Loucy (cell line): ENCODE measurements around the gene MEFV.
"Not testable (repeated sequence)": the region's sequence is repeated elsewhere in the genome, so short reads cannot be mapped to it uniquely, and the experiment has no call there.

Experiments
- H2AFZ ChIP-seq: fragments of 200-600 bp; sonication (generic); 2 replicates; pipeline ENCODE4 v1.6.0; 2016; ENCODE audit warnings: antibody characterized with exemption, mild to moderate bottlenecking, low read length, moderate library complexity
- H3F3A ChIP-seq: fragments of 200-600 bp; 2 replicates; pipeline ENCODE4 v1.6.0; 2016; ENCODE audit warnings: antibody characterized with exemption, low read depth, mild to moderate bottlenecking
- H3K27me3 ChIP-seq: fragments of 200-600 bp; sonication (generic); 2 replicates; pipeline ENCODE4 v1.6.1; 2014; ENCODE audit warnings: low read length, mild to moderate bottlenecking; ENCODE audit not compliant: insufficient read depth, poor library complexity, severe bottlenecking
- H3K36me3 ChIP-seq: fragments of 200-600 bp; sonication (generic); 2 replicates; pipeline ENCODE4 v1.6.1; 2016; ENCODE audit warnings: low read length; ENCODE audit not compliant: insufficient read depth
- H3K4me1 ChIP-seq: fragments of 200-600 bp; sonication (generic); 2 replicates; pipeline ENCODE4 v1.5.1; 2014; ENCODE audit warnings: low read length, mild to moderate bottlenecking; ENCODE audit not compliant: insufficient read depth, poor library complexity, severe bottlenecking
- H3K4me2 ChIP-seq: fragments of 200-600 bp; sonication (generic); 2 replicates; pipeline ENCODE4 v1.6.0; 2014; ENCODE audit warnings: antibody characterized with exemption, low read length, low read depth, mild to moderate bottlenecking; ENCODE audit not compliant: poor library complexity, severe bottlenecking
- H3K4me3 ChIP-seq: fragments of 200-600 bp; sonication (generic); 2 replicates; pipeline ENCODE4 v1.5.1; 2014; ENCODE audit warnings: low read length, mild to moderate bottlenecking, mixed read lengths; ENCODE audit not compliant: poor library complexity, severe bottlenecking
- H3K79me2 ChIP-seq: fragments of 200-600 bp; sonication (generic); 2 replicates; pipeline ENCODE4 v1.6.1; 2014; ENCODE audit warnings: low read length; ENCODE audit not compliant: insufficient read depth
- H3K9ac ChIP-seq: fragments of 200-600 bp; sonication (generic); 2 replicates; pipeline ENCODE4 v1.6.0; 2014; ENCODE audit warnings: mild to moderate bottlenecking, low read depth, low read length, moderate library complexity; ENCODE audit not compliant: poor library complexity, severe bottlenecking
- H3K9me2 ChIP-seq: fragments of 200-600 bp; sonication (generic); replicated peaks from 2 replicates; pipeline ENCODE4 v1.6.1; 2016; ENCODE audit warnings: low read depth, low read length, mixed read lengths
- H3K9me3 ChIP-seq: fragments of 200-600 bp; sonication (generic); 2 replicates; pipeline ENCODE4 v1.6.1; 2014; ENCODE audit warnings: mild to moderate bottlenecking, antibody characterized with exemption, low read length, low read depth; ENCODE audit not compliant: insufficient read depth
- H4K20me1 ChIP-seq: fragments of 200-600 bp; sonication (generic); 2 replicates; pipeline ENCODE4 v1.6.0; 2014; ENCODE audit warnings: antibody characterized with exemption, low read length, mild to moderate bottlenecking; ENCODE audit not compliant: insufficient read depth, poor library complexity, severe bottlenecking
- EZH2phosphoT487 ChIP-seq: fragments of 200-600 bp; IDR thresholded peaks from 2 replicates; pipeline ENCODE4 v1.6.1; 2018; ENCODE audit warnings: antibody characterized with exemption, mild to moderate bottlenecking, moderate library complexity, borderline replicate concordance
- TF ChIP-seq, protein P1 (sequence below): fragments of 200-600 bp; sonication (generic); conservative IDR thresholded peaks from 2 replicates; pipeline ENCODE4 v1.5.1; 2014; ENCODE audit warnings: mild to moderate bottlenecking, antibody characterized with exemption, low read length

MEFV gene

DNA sequence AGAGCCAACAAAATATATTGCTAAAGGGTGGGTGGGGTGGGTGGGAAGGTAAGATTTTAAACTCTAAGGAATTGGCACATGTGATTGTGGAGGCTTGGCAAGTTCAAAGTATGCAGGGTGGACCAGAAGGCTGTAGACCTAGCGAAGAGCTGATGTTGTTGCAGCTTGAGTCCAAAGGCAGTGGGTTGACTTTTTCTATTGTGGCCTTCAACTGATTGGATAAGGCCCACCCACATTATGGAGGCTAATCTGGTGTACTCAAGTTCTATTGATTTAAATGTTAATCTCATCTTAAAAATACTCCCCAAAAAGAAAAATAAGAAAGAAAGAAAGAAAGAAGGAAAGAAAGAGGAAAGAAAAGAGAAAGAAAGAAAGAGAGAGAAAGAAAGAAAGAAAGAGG, 43.9 kb downstream of the MEFV start:
- TF ChIP-seq, protein P1, sequence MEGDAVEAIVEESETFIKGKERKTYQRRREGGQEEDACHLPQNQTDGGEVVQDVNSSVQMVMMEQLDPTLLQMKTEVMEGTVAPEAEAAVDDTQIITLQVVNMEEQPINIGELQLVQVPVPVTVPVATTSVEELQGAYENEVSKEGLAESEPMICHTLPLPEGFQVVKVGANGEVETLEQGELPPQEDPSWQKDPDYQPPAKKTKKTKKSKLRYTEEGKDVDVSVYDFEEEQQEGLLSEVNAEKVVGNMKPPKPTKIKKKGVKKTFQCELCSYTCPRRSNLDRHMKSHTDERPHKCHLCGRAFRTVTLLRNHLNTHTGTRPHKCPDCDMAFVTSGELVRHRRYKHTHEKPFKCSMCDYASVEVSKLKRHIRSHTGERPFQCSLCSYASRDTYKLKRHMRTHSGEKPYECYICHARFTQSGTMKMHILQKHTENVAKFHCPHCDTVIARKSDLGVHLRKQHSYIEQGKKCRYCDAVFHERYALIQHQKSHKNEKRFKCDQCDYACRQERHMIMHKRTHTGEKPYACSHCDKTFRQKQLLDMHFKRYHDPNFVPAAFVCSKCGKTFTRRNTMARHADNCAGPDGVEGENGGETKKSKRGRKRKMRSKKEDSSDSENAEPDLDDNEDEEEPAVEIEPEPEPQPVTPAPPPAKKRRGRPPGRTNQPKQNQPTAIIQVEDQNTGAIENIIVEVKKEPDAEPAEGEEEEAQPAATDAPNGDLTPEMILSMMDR = no peak
- TF ChIP-seq EZH2phosphoT487 = no peak

DNA sequence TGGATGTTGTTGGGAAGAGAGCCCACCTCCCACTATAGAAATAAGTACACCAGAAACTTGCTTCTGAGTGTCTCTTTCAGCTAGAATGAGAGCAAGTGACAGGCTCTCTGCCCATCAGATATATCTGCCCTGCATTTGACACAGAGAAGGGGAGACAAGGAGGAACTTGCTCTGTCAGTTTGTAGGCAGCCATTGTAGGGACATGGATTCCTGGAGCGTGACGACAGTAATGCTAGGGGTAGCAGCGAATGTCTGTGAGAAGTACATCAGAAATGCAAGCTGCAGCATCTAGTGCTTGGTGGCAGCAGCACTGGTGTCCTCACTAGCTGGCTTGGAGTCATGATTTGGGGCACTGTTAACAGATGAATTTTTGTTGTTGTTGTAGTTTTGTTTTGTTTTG, 44.4 kb downstream of the MEFV start:
- H3K79me2 ChIP-seq = no peaks in the 10 kb centered on the region
- H3K4me1 ChIP-seq = no peaks in the 10 kb centered on the region
- no peak for TF ChIP-seq EZH2phosphoT487
- TF ChIP-seq, protein P1 = no peak
- H3K9ac ChIP-seq = no peak overlapping the region
- H3K36me3 ChIP-seq = no peaks in the 10 kb centered on the region
- H2AFZ ChIP-seq = no peak overlapping the region
- H4K20me1 ChIP-seq = no peaks in the 10 kb centered on the region
- no peaks in the 10 kb centered on the region for H3K27me3 ChIP-seq
- H3K9me2 ChIP-seq = no peaks in the 10 kb centered on the region
- H3F3A ChIP-seq = no peaks in the 10 kb centered on the region
- H3K9me3 ChIP-seq = no peaks in the 10 kb centered on the region
- no peak overlapping the region for H3K4me3 ChIP-seq
- no peak overlapping the region for H3K4me2 ChIP-seq

More for the DNA sequence above, 43.9 kb downstream of the MEFV start:
- no peaks in the 10 kb centered on the region for H3K9me2 ChIP-seq
- no peaks in the 10 kb centered on the region for H3K4me1 ChIP-seq
- no peaks in the 10 kb centered on the region for H3K79me2 ChIP-seq
- no peak overlapping the region for H3K4me2 ChIP-seq
- H3K9me3 ChIP-seq = no peaks in the 10 kb centered on the region
- no peaks in the 10 kb centered on the region for H3K27me3 ChIP-seq
- no peak overlapping the region for H3K4me3 ChIP-seq
- no peaks in the 10 kb centered on the region for H3K36me3 ChIP-seq
- no peak overlapping the region for H2AFZ ChIP-seq
- H3K9ac ChIP-seq = no peak overlapping the region
- no peaks in the 10 kb centered on the region for H3F3A ChIP-seq
- H4K20me1 ChIP-seq = no peaks in the 10 kb centered on the region

DNA sequence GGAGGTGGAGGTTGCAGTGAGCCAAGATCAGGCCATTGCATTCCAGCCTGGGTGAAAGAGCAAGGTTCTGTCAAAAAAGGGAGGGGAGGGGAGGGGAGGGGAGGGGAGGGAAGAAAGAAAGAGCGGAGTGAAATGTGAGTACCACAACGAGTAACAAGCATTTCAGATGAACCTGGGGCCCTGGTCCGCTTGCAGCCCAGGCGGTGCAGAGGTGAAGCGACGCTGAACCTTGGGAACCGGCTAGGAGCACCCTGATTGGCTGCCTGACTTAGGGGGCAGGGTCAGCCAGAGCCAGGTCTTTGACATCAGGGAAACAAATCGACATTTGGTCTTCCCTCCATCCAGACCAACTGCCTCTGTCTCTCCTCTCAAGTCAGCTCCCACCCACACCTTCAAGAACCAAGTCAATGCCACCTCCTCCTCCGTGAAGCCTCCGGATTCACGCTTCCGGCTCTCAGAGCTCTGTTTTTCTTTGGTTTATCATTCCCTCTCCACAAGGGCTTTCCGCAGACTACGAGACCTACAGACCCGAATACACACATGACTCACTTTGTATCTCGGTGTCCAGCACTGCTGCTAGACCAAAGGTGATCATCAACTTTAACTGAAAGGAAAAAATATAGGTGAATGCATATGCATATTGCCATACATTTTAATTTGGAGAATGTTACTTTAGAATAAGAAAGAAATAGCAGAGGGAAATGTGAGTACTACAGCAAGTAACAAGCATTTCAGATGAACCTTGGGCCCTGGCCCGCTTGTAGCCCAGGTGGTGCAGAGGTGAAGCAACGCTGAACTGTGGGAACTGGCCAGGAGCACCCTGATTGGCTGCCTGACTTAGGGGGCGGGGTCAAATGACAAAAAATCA, 49.1 kb downstream of the MEFV start:
- H2AFZ ChIP-seq = no peak overlapping the region
- no peaks in the 10 kb centered on the region for H3F3A ChIP-seq
- H3K36me3 ChIP-seq = no peaks in the 10 kb centered on the region
- H3K9me3 ChIP-seq = no peaks in the 10 kb centered on the region
- no peaks in the 10 kb centered on the region for H3K4me1 ChIP-seq
- TF ChIP-seq, protein P1 = no peak
- no peak for TF ChIP-seq EZH2phosphoT487
- H3K79me2 ChIP-seq = no peaks in the 10 kb centered on the region
- H3K27me3 ChIP-seq = no peaks in the 10 kb centered on the region
- H3K9me2 ChIP-seq = no peaks in the 10 kb centered on the region
- H3K9ac ChIP-seq = no peak overlapping the region
- no peak overlapping the region for H3K4me2 ChIP-seq
- H4K20me1 ChIP-seq = no peaks in the 10 kb centered on the region
- no peak overlapping the region for H3K4me3 ChIP-seq

DNA sequence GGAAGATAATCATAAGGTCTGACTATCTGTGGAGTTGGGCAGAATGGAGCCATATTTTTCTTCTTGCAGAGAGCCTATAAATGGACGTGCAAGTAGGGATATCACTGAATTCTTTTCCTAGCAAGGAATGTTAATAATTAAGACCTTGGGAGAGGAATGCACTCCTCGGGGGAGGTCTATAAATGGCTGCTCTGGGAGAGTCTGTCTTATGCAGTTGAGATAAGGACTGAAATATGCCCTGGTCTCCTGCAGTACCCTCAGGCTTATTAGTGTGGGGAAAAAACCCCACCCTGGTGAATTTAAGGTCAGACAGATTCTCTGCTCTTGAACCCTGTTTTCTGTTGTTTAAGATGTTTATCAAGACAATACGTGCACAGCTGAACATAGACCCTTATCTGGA, 50.5 kb downstream of the MEFV start:
- H4K20me1 ChIP-seq, H3K9me3 ChIP-seq: not testable (repeated sequence)

More for the DNA sequence above, 50.5 kb downstream of the MEFV start:
- not testable (repeated sequence) for H3K27me3 ChIP-seq, H3K9me2 ChIP-seq, H3F3A ChIP-seq, H3K9ac ChIP-seq, H3K4me1 ChIP-seq, H3K4me3 ChIP-seq, H2AFZ ChIP-seq, H3K79me2 ChIP-seq, H3K4me2 ChIP-seq, H3K36me3 ChIP-seq
